Breast epithelium (tissue), 4 donors: Measurements from ENCODE around the gene TBC1D9B. TPM values are rescaled to one million over a fixed set of nuclear protein-coding genes. Genes with fewer than 3 reads are reported as not detected.

Experiments used
- DNase-seq, 2 donors: peaks; one replicate each; pipeline ENCODE4 v3.0.0-alpha.2; 2019; ENCODE audit warnings: low spot score in 2 of 2
- H3K27ac ChIP-seq, 2 donors: fragments of 200-600 bp; sonication (generic) in 1 of 2; one replicate each; pipeline ENCODE4 v1.5.1; 2016 to 2019; ENCODE audit warnings: mild to moderate bottlenecking in 1 of 2
- H3K27me3 ChIP-seq, 2 donors: fragments of 200-600 bp; sonication (generic) in 1 of 2; one replicate each; pipeline versions ENCODE4 v1.5.1 to v1.6.0; 2017 to 2019; ENCODE audit warnings: control low read depth in 1 of 2, mild to moderate bottlenecking in 1 of 2
- H3K36me3 ChIP-seq: fragments of 200-600 bp; one replicate; pipeline ENCODE4 v1.5.1; 2019
- H3K4me1 ChIP-seq, 2 donors: fragments of 200-600 bp; sonication (generic); one replicate each; pipeline ENCODE4 v1.5.1; 2016 to 2019; ENCODE audit warnings: control low read depth in 1 of 2
- H3K4me3 ChIP-seq, 3 donors: fragments of 200-600 bp; sonication (generic); 1 replicate in 2 of 3; 2 replicates in 1 of 3; pipeline ENCODE4 v1.5.1; 2016 to 2019; ENCODE audit warnings: mild to moderate bottlenecking in 3 of 3, moderate library complexity in 2 of 3
- H3K9me3 ChIP-seq, 2 donors: fragments of 200-600 bp; sonication (generic) in 1 of 2; one replicate each; pipeline ENCODE4 v1.5.1; 2016 to 2019; ENCODE audit warnings: control low read depth in 1 of 2
- POLR2A ChIP-seq: fragments of 450-650 bp; IDR thresholded peaks from one replicate; pipeline ENCODE4 v1.6.1; 2016; ENCODE audit warnings: antibody characterized with exemption, mild to moderate bottlenecking, moderate library complexity
- POLR2AphosphoS5 ChIP-seq, 3 donors: sonication (generic); formaldehyde crosslinking; IDR thresholded peaks; one replicate each; pipeline ENCODE4 v1.6.1; 2017; ENCODE audit warnings: antibody characterized with exemption in 3 of 3
- intact Hi-C: fragments of 100-400 bp; cut with DNase I; formaldehyde crosslinking; loops from one replicate; pipeline ENCODE4 v1.15.1; 2023; ENCODE audit warnings: low total_unique reads
- total RNA-seq, 3 donors: library from RNA; depleted of rRNA; stranded (reverse); fragments of >200 nt; gene quantifications; one replicate each; pipeline ENCODE4 v1.1.0, GENCODE V29; 2016
- TF ChIP-seq, protein P1 (sequence below), 3 donors: fragments of 450-650 bp; IDR thresholded peaks; one replicate each; pipeline ENCODE4 v1.5.1; 2016 to 2017; ENCODE audit warnings: antibody characterized with exemption in 3 of 3, mild to moderate bottlenecking in 3 of 3, moderate library complexity in 3 of 3

Gene TBC1D9B
- total RNA-seq, 3 donors from 2014 or later = 73.5 to 143 (median 105) TPM

DNA sequence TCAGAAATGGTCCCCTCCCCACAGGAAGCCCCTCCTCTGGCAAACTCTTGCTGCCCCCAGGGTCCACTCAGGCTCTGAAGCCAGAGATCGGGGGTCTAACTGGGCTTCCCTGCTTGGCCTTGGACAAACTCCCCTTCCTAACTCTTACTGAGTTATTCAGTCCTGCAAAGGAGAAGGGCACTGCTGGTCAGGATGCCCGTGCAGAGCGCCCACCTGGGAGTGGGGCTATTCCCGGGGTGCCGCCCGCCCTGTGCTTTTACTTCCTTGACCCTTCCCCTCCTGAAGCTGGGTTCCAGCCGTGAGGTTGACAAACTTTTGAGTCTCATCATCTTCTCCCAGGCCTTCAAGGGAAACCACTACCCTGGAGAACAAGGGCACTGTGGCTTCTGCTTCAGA lies 4.9 kb downstream of the TBC1D9B start:
- intact Hi-C loops = loop anchor here (2.0 kb wide), 1 partner anchor 56 kb away; no protein-coding TSS in a partner anchor
- no peak for DNase-seq
- H3K36me3 ChIP-seq = peaks cover 5% of the 10 kb centered on the region
- TF ChIP-seq POLR2AphosphoS5 (IDR thresholded peaks at IDR 0.05) (no peak), POLR2A (no peak)
- TF ChIP-seq, protein P1, sequence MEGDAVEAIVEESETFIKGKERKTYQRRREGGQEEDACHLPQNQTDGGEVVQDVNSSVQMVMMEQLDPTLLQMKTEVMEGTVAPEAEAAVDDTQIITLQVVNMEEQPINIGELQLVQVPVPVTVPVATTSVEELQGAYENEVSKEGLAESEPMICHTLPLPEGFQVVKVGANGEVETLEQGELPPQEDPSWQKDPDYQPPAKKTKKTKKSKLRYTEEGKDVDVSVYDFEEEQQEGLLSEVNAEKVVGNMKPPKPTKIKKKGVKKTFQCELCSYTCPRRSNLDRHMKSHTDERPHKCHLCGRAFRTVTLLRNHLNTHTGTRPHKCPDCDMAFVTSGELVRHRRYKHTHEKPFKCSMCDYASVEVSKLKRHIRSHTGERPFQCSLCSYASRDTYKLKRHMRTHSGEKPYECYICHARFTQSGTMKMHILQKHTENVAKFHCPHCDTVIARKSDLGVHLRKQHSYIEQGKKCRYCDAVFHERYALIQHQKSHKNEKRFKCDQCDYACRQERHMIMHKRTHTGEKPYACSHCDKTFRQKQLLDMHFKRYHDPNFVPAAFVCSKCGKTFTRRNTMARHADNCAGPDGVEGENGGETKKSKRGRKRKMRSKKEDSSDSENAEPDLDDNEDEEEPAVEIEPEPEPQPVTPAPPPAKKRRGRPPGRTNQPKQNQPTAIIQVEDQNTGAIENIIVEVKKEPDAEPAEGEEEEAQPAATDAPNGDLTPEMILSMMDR (IDR thresholded peaks at IDR 0.05) = no peak
- H3K4me3 ChIP-seq = no peak overlapping the region
- H3K27ac ChIP-seq = no peak overlapping the region
- no peaks in the 10 kb centered on the region for H3K4me1 ChIP-seq
- H3K27me3 ChIP-seq = no peaks in the 10 kb centered on the region
- H3K9me3 ChIP-seq = no peaks in the 10 kb centered on the region

DNA sequence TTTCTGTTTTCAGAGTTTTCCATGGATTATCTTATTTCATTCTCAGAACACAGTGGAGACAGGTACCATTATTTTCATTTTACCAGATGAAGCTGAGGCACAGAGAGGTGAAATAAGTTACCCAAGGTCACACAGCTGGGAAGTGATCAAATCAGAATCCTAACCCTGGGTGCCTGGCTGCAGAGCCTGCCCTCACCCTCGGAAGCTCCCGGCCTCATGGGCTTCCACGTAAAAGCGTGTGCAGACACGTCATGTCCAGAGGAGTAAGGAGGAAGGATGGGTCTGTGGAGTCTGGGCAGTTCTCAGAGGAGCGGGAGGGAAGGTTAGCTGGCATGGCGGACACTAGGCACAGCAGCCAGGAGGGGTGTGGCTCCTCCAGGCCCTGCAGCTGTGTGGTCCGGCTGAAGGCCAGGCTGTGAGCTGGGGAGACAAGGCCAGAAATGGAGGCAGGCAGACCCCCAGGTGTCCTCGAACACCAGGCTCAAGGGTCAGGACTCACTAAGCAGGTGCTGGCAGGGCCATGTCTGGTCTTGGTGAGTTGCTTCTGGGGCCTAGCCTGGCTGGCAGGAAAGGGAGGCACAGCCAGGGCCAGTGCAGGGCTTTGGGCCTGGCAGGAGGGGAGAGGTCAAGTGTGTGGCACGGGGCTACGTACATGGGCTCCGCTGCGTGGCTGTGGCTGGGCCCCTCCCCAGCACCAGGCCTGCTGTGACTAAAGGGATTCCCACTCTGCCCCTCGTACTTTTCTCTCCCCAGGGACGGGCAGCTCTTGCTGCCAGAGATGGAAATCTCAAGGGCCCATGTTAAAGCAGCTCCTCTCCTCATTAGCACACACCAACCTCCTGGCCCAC lies 5.6 kb downstream of the TBC1D9B start:
- Histone ChIP-seq H3K4me1 (no peaks in the 10 kb centered on the region), H3K9me3 (no peaks in the 10 kb centered on the region), H3K27ac (peak overlapping the region in 1 of 2 donors; percentile 40), H3K36me3 (peaks cover 5% of the 10 kb centered on the region), H3K4me3 (no peak overlapping the region), H3K27me3 (no peaks in the 10 kb centered on the region)
- intact Hi-C loops = loop anchor here (2.0 kb wide), 1 partner anchor 57 kb away; no protein-coding TSS in a partner anchor
- TF ChIP-seq POLR2A (no peak), POLR2AphosphoS5 (IDR thresholded peaks at IDR 0.05) (no peak)
- TF ChIP-seq, protein P1 (IDR thresholded peaks at IDR 0.05) = no peak
- no peak for DNase-seq

DNA sequence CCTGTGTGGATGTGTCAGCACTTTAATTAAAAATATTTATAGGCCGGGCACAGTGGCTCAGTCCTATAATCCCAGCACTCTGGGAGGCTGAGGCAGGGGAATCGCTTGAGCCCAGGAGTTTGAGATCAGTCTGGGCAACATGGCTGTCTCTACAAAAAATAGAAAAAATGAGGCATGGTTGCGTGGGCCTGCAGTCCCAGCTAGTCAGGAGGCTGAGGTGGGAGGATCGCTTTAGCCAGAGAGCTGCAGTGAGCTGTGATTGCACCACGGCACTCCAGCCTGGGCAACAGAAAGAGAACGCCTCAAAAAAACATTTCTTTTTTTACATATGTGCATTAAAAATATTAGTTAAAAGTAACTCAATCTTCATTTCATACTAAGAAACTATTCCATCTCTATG lies 6.2 kb downstream of the TBC1D9B start:
- Histone ChIP-seq H3K4me3 (no peak overlapping the region), H3K4me1 (no peaks in the 10 kb centered on the region), H3K9me3 (no peaks in the 10 kb centered on the region), H3K27me3 (no peaks in the 10 kb centered on the region), H3K27ac (no peak overlapping the region), H3K36me3 (peaks cover 5% of the 10 kb centered on the region)
- intact Hi-C loops = no loop called here
- no peak for DNase-seq
- no peak for TF ChIP-seq POLR2A

DNA sequence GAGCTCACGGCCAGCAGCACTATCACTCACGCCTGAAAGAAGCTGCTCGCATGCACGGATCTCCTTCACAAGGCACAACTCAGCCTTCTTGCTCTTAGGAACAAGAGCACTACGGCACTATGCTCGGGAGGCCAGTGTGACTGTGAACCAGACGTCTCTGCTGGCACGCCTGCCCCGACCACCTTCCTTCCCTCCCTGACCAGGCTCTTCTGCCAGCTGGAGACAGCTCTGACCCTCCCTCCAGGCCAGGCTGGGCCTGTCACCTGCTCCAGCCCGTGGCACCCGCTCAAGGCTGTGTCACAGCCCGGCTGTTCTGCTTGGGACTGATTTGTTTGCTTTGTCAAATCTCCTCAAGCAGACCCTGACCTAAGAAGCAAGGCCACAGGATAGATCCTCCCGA lies 7.0 kb downstream of the TBC1D9B start:
- Histone ChIP-seq H3K9me3 (no peaks in the 10 kb centered on the region), H3K4me1 (no peaks in the 10 kb centered on the region), H3K4me3 (no peak overlapping the region), H3K27me3 (no peaks in the 10 kb centered on the region), H3K27ac (peak overlapping the region in 1 of 2 donors; percentile 9), H3K36me3 (peaks cover 5% of the 10 kb centered on the region)
- DNase-seq = no peak
- TF ChIP-seq, protein P1 (IDR thresholded peaks at IDR 0.05) = no peak
- TF ChIP-seq POLR2A (no peak), POLR2AphosphoS5 (IDR thresholded peaks at IDR 0.05) (no peak)
- intact Hi-C loops = no loop called here

DNA sequence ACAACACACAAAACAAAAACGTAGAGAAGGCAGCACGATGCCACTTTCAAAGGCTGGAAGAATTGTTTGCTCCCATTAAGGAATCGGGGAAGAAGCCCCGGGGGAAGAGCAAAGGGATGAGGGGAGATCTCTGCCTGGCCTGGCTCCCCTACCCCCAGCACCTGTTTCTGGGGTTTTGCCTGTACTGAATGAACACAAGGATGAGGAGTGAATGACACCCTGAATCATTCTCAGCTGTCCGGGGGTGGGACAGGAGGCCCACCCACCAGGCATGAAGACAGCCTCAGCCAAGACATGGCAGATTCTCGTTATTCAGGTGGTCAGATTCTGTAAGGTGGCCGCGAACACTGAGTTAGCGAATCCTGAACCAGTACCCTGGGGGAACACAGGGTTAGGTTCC lies 7.5 kb downstream of the TBC1D9B start:
- Histone ChIP-seq H3K4me1 (no peaks in the 10 kb centered on the region), H3K27me3 (no peaks in the 10 kb centered on the region), H3K4me3 (no peak overlapping the region), H3K27ac (no peak overlapping the region), H3K36me3 (peaks cover 5% of the 10 kb centered on the region), H3K9me3 (no peaks in the 10 kb centered on the region)
- intact Hi-C loops = no loop called here
- TF ChIP-seq POLR2A (no peak), POLR2AphosphoS5 (IDR thresholded peaks at IDR 0.05) (no peak)
- TF ChIP-seq, protein P1 (IDR thresholded peaks at IDR 0.05) = no peak
- DNase-seq = no peak
